H9 (cell line): ENCODE measurements around the gene CATSPERE. TPM values are rescaled to one million over a fixed set of nuclear protein-coding genes. Genes with fewer than 3 reads are reported as not detected.

Source experiments
- DNase-seq: peaks from one replicate; pipeline ENCODE4 v3.0.0-alpha.2; 2017
- H2AFZ ChIP-seq: one replicate; pipeline ENCODE4 v1.6.1; 2013; ENCODE audit warnings: mild to moderate bottlenecking, low read length, control low read depth, moderate library complexity
- H2AK5ac ChIP-seq: 2 replicates; pipeline ENCODE4 v1.6.1; 2013; ENCODE audit warnings: low read length, control low read depth, mixed read lengths; ENCODE audit not compliant: insufficient read length
- H2BK120ac ChIP-seq: one replicate; pipeline ENCODE4 v1.6.1; 2013; ENCODE audit warnings: low read depth, mild to moderate bottlenecking, low read length, control low read depth, inconsistent platforms; ENCODE audit not compliant: poor library complexity, severe bottlenecking
- H2BK12ac ChIP-seq: 2 replicates; pipeline ENCODE4 v1.6.1; 2013; ENCODE audit warnings: low read length, control low read depth, mixed read lengths, low read depth; ENCODE audit not compliant: insufficient read length
- H2BK15ac ChIP-seq: 2 replicates; pipeline ENCODE4 v1.6.1; 2013; ENCODE audit warnings: low read depth, low read length, control low read depth
- H2BK20ac ChIP-seq: one replicate; pipeline ENCODE4 v1.6.1; 2013; ENCODE audit warnings: low read depth, mild to moderate bottlenecking, low read length, control low read depth, inconsistent platforms; ENCODE audit not compliant: poor library complexity, severe bottlenecking
- H2BK5ac ChIP-seq: 2 replicates; pipeline ENCODE4 v1.6.1; 2013; ENCODE audit warnings: low read length, control low read depth, mixed read lengths; ENCODE audit not compliant: insufficient read length
- H3K14ac ChIP-seq: 2 replicates; pipeline ENCODE4 v1.6.1; 2013; ENCODE audit warnings: low read length, control low read depth; ENCODE audit not compliant: insufficient read depth
- H3K18ac ChIP-seq: 2 replicates; pipeline ENCODE4 v1.6.1; 2013; ENCODE audit warnings: low read depth, mild to moderate bottlenecking, mixed read lengths, low read length, control low read depth; ENCODE audit not compliant: insufficient read length
- H3K23ac ChIP-seq: 2 replicates; pipeline ENCODE4 v1.6.1; 2013; ENCODE audit warnings: low read length, control low read depth, mixed read lengths, low read depth; ENCODE audit not compliant: insufficient read length
- H3K23me2 ChIP-seq: 2 replicates; pipeline ENCODE4 v1.6.1; 2013; ENCODE audit warnings: low read depth, mild to moderate bottlenecking, mixed read lengths, low read length, control low read depth; ENCODE audit not compliant: insufficient read length, poor library complexity, severe bottlenecking
- H3K27ac ChIP-seq: 2 replicates; pipeline ENCODE4 v1.5.1; 2013; ENCODE audit warnings: low read length, control low read depth, mixed read lengths, low read depth; ENCODE audit not compliant: insufficient read length
- H3K27me3 ChIP-seq: 2 replicates; pipeline ENCODE4 v1.6.1; 2013; ENCODE audit warnings: low read length, control low read depth, inconsistent platforms; ENCODE audit not compliant: insufficient read depth
- H3K4ac ChIP-seq: 2 replicates; pipeline ENCODE4 v1.6.1; 2013; ENCODE audit warnings: low read depth, mild to moderate bottlenecking, control low read depth, inconsistent platforms, low read length, moderate library complexity
- H3K4me1 ChIP-seq: 2 replicates; pipeline ENCODE4 v1.6.1; 2013; ENCODE audit warnings: low read length, control low read depth, inconsistent platforms; ENCODE audit not compliant: insufficient read depth
- H3K4me2 ChIP-seq: 2 replicates; pipeline ENCODE4 v1.6.1; 2013; ENCODE audit warnings: low read length, control low read depth, mixed read lengths; ENCODE audit not compliant: insufficient read length, insufficient read depth
- H3K56ac ChIP-seq: 2 replicates; pipeline ENCODE4 v1.6.1; 2013; ENCODE audit warnings: low read depth, mild to moderate bottlenecking, mixed read lengths, low read length, control low read depth; ENCODE audit not compliant: insufficient read length
- H3K79me1 ChIP-seq: 2 replicates; pipeline ENCODE4 v1.6.1; 2013; ENCODE audit warnings: low read depth, mild to moderate bottlenecking, moderate library complexity, low read length, control low read depth, inconsistent platforms; ENCODE audit not compliant: insufficient read depth, poor library complexity, severe bottlenecking
- H3K79me2 ChIP-seq: 2 replicates; pipeline ENCODE4 v1.6.1; 2013; ENCODE audit warnings: low read length, control low read depth, inconsistent platforms; ENCODE audit not compliant: insufficient read depth
- H3K9ac ChIP-seq: 2 replicates; pipeline ENCODE4 v1.6.1; 2013; ENCODE audit warnings: low read length, control low read depth, mixed read lengths; ENCODE audit not compliant: insufficient read length; ENCODE audit errors: extremely low read depth
- H3K9me3 ChIP-seq: one replicate; pipeline ENCODE4 v1.6.1; 2013; ENCODE audit warnings: low read depth, low read length, inconsistent platforms; ENCODE audit not compliant: control insufficient read depth
- H3T11ph ChIP-seq: one replicate; pipeline ENCODE4 v1.6.1; 2013; ENCODE audit warnings: mild to moderate bottlenecking, low read length, control low read depth, inconsistent platforms
- H4K20me1 ChIP-seq: one replicate; pipeline ENCODE4 v1.6.1; 2013; ENCODE audit not compliant: control insufficient read depth, insufficient read length, insufficient read depth
- H4K5ac ChIP-seq: 2 replicates; pipeline ENCODE4 v1.6.1; 2013; ENCODE audit warnings: low read depth, mild to moderate bottlenecking, mixed read lengths, low read length, control low read depth; ENCODE audit not compliant: insufficient read length
- H4K8ac ChIP-seq: replicated peaks from 2 replicates; pipeline ENCODE4 v1.6.1; 2013; ENCODE audit warnings: low read length, control low read depth, mixed read lengths, low read depth; ENCODE audit not compliant: insufficient read length
- H4K91ac ChIP-seq: 2 replicates; pipeline ENCODE4 v1.6.1; 2013; ENCODE audit warnings: low read depth, mild to moderate bottlenecking, moderate library complexity, mixed read lengths, low read length, control low read depth; ENCODE audit not compliant: insufficient read length
- H3K27ac Mint-ChIP-seq, 3 experiments: 2 replicates in 2 of 3; 3 replicates in 1 of 3; pipeline ENCODE4 v1.8.0; 2020 to 2021; ENCODE audit warnings: mixed read lengths in 3 of 3, mild to moderate bottlenecking in 1 of 3, moderate library complexity in 1 of 3
- H3K27me3 Mint-ChIP-seq: 2 replicates; pipeline ENCODE4 v1.8.0; 2021; ENCODE audit warnings: low read depth, mild to moderate bottlenecking, moderate library complexity, mixed read lengths
- H3K36me3 Mint-ChIP-seq, 3 experiments: 2 replicates in 2 of 3; 3 replicates in 1 of 3; pipeline ENCODE4 v1.8.0; 2020 to 2021; ENCODE audit warnings: low read depth in 3 of 3, mixed read lengths in 3 of 3; ENCODE audit not compliant: insufficient read depth in 1 of 3
- H3K4me1 Mint-ChIP-seq, 2 experiments: 2 replicates each; pipeline ENCODE4 v1.8.0; 2020; ENCODE audit warnings: mixed read lengths in 2 of 2
- H3K4me3 Mint-ChIP-seq, 2 experiments: 2 replicates in 1 of 2; 3 replicates in 1 of 2; pipeline ENCODE4 v1.8.0; 2020 to 2021; ENCODE audit warnings: mild to moderate bottlenecking in 2 of 2, mixed read lengths in 2 of 2, moderate library complexity in 1 of 2
- H3K9me3 Mint-ChIP-seq, 2 experiments: 2 replicates in 1 of 2; 3 replicates in 1 of 2; pipeline ENCODE4 v1.8.0; 2020; ENCODE audit warnings: mild to moderate bottlenecking in 2 of 2, mixed read lengths in 2 of 2, moderate library complexity in 1 of 2
- CTCF ChIP-seq: fragments of 200-600 bp; sonication (generic); conservative IDR thresholded peaks from 3 replicates; pipeline ENCODE4 v1.8.0; 2021; ENCODE audit warnings: antibody characterized with exemption, mild to moderate bottlenecking
- WGBS: extraction: QIAGEN DNeasy Blood & Tissue Kit; methylation state at CpG from one replicate; pipeline ENCODE4 v1.1.7; 2013; ENCODE audit warnings: missing lambda C conversion rate, low lambda C conversion rate, mixed read lengths; ENCODE audit not compliant: insufficient read length; ENCODE audit errors: extremely low coverage; 5-methylcytosine and 5-hydroxymethylcytosine counted together
- total RNA-seq: library from RNA; stranded (reverse); gene quantifications from 2 replicates; pipeline ENCODE4 v1.2.1, GENCODE V29; 2021

The CATSPERE gene
- total RNA-seq, 1 experiment from 2014 or later: 0.31 TPM

- H3K4me1 ChIP-seq: peaks cover 6% of the 10 kb centered on the region; the same call in 1 of the 2 replicates
- no peaks in the 10 kb centered on the region for H3K79me2 ChIP-seq
- H3K27me3 ChIP-seq: no peaks in the 10 kb centered on the region
- H2BK120ac ChIP-seq: no peak overlapping the region
- H3K9ac ChIP-seq: no peak overlapping the region
- no peak overlapping the region for H4K8ac ChIP-seq
- TF ChIP-seq CTCF: no peak
- no peak overlapping the region for H2AK5ac ChIP-seq
- H3K9me3 Mint-ChIP-seq: peaks cover 10 to 21% of the 10 kb centered on the region in 2 experiments
- H3K18ac ChIP-seq: no peak overlapping the region
- H3K23me2 ChIP-seq: peaks cover 10% of the 10 kb centered on the region
- no peak overlapping the region; a peak in 1 of 7 replicates for H3K27ac Mint-ChIP-seq
- no peak overlapping the region for H2AFZ ChIP-seq
- H3K36me3 Mint-ChIP-seq: peaks cover 8 to 19% (median 13%) of the 10 kb centered on the region in 3 experiments; a peak in 6 of 7 replicates
- no peak overlapping the region for H3T11ph ChIP-seq
- no peak overlapping the region for H3K23ac ChIP-seq
- DNase-seq: peak; percentile 36
- H4K20me1 ChIP-seq: no peaks in the 10 kb centered on the region
- WGBS: no CpG with 5 or more reads among the region's 6 CpGs
- no peak overlapping the region for H2BK20ac ChIP-seq
- no peak overlapping the region for H2BK15ac ChIP-seq
- no peak overlapping the region for H3K14ac ChIP-seq
- H4K91ac ChIP-seq: no peak overlapping the region
- H4K5ac ChIP-seq: no peak overlapping the region
- no peak overlapping the region for H3K4ac ChIP-seq
- no peak overlapping the region for H3K56ac ChIP-seq
- no peaks in the 10 kb centered on the region for H3K79me1 ChIP-seq
- H3K4me1 Mint-ChIP-seq: peaks cover 30 to 36% of the 10 kb centered on the region in 2 experiments
- peaks cover 1% of the 10 kb centered on the region for H3K27me3 Mint-ChIP-seq
- H2BK5ac ChIP-seq: no peak overlapping the region
- no peak overlapping the region for H3K4me2 ChIP-seq
- H3K9me3 ChIP-seq: no peaks in the 10 kb centered on the region
- no peak overlapping the region for H3K4me3 Mint-ChIP-seq
- no peak overlapping the region for H2BK12ac ChIP-seq
- no peak overlapping the region for H3K27ac ChIP-seq
These were observed 186.7 kb downstream of the CATSPERE start for GRCh38 chr1:244647819-244648218.
